GM12878 (cell line): ENCODE results near the gene CORO7. TPM values are rescaled to one million over a fixed set of nuclear protein-coding genes. Genes with fewer than 3 reads are reported as not detected.

Experiments
- ATAC-seq: fragments of 200-7000 bp; cut with Tn5 transposase; 3 replicates; pipeline ENCODE4 v1.9.1; 2020; ENCODE audit warnings: mild to moderate bottlenecking, moderate library complexity
- BruUV-seq: library from RNA; stranded (reverse); fragments of 400-500 nt; replicated peaks from 2 replicates; lab custom pipeline; 2021; lab: Mats Ljungman, UMichigan
- CTCF ChIA-PET: fragments of 300-600 bp; sonication (Branson Sonifier 250); formaldehyde crosslinking; extraction: SDS; loops from one replicate; lab custom pipeline; 2021; ENCODE audit warnings: inconsistent platforms; lab: Yijun Ruan, JAX
- POLR2A ChIA-PET: fragments of 350-600 bp; formaldehyde crosslinking; extraction: SDS; loops from one replicate; lab custom pipeline; 2021; ENCODE audit warnings: inconsistent platforms; lab: Charles Lee
- RAD21 ChIA-PET: fragments of 300-600 bp; sonication (Branson Sonifier 250); formaldehyde crosslinking; loops from one replicate; lab custom pipeline; 2023; ENCODE audit warnings: antibody characterized with exemption; ENCODE audit not compliant: unreplicated experiment; lab: Charles Lee
- SMC1A ChIA-PET: fragments of 300-600 bp; sonication (Branson Sonifier 250); formaldehyde crosslinking; loops from one replicate; lab custom pipeline; 2023; ENCODE audit not compliant: unreplicated experiment, uncharacterized antibody; lab: Charles Lee
- DNase-seq: peaks from one replicate; pipeline ENCODE4 v3.0.0-alpha.2; 2011; ENCODE audit warnings: low read depth, low spot score
- FAIRE-seq: peaks from 3 replicates; lab custom pipeline; 2011; peaks lifted over from hg19 to GRCh38; lab: Jason Lieb, UNC
- H2AFZ ChIP-seq: 2 replicates; pipeline ENCODE4 v1.6.0; 2011; ENCODE audit warnings: low read depth, low read length, control low read depth; ENCODE audit not compliant: control insufficient read depth
- H3K27ac ChIP-seq: 2 replicates; pipeline ENCODE4 v1.5.1; 2011; ENCODE audit warnings: control low read depth; ENCODE audit not compliant: control insufficient read depth, insufficient read depth
- H3K27me3 ChIP-seq, 2 experiments: replicated peaks in 1 of 2; 2 replicates each; pipeline versions ENCODE4 v1.6.0 to v1.6.1; 2011; ENCODE audit warnings: low read length in 1 of 2; ENCODE audit not compliant: control insufficient read depth in 2 of 2, insufficient read depth in 2 of 2
- H3K36me3 ChIP-seq, 2 experiments: 2 replicates each; pipeline ENCODE4 v1.5.1; 2011; ENCODE audit warnings: low read length in 1 of 2; ENCODE audit not compliant: control insufficient read depth in 2 of 2, insufficient read depth in 2 of 2
- H3K4me1 ChIP-seq: 2 replicates; pipeline ENCODE4 v1.6.1; 2011; ENCODE audit warnings: mild to moderate bottlenecking, low read length, moderate library complexity, mixed read lengths; ENCODE audit not compliant: control insufficient read depth, insufficient read depth
- H3K4me2 ChIP-seq: 2 replicates; pipeline ENCODE4 v1.6.0; 2011; ENCODE audit warnings: control low read depth; ENCODE audit not compliant: control insufficient read depth, insufficient read depth
- H3K4me3 ChIP-seq: fragments of 200-600 bp; sonication (generic); 2 replicates; pipeline ENCODE4 v1.5.1; 2016
- H3K79me2 ChIP-seq: 2 replicates; pipeline ENCODE4 v1.6.0; 2011; ENCODE audit warnings: low read length; ENCODE audit not compliant: control insufficient read depth, insufficient read depth
- H3K9ac ChIP-seq: 2 replicates; pipeline ENCODE4 v1.8.0; 2011; ENCODE audit warnings: low read length, control low read depth, mixed read lengths; ENCODE audit not compliant: control insufficient read depth, insufficient read depth
- H3K9me3 ChIP-seq: replicated peaks from 3 replicates; pipeline ENCODE4 v1.5.1; 2011; ENCODE audit warnings: mild to moderate bottlenecking, low read length; ENCODE audit not compliant: control insufficient read depth, insufficient read depth
- H4K20me1 ChIP-seq: 2 replicates; pipeline ENCODE4 v1.6.0; 2011; ENCODE audit not compliant: control insufficient read depth, insufficient read depth
- CEBPB ChIP-seq, 2 experiments: fragments of 150-350 bp in 1 of 2; IDR thresholded peaks; 2 replicates each; pipeline ENCODE4 v1.6.1; 2012 to 2014; ENCODE audit warnings: low read depth in 2 of 2, low read length in 2 of 2, borderline replicate concordance in 1 of 2, inconsistent platforms in 1 of 2
- CHD2 ChIP-seq: IDR thresholded peaks from 2 replicates; pipeline ENCODE4 v1.6.1; 2011; ENCODE audit warnings: low read depth, low read length, improper control_type of control experiment, borderline replicate concordance
- DPF2 ChIP-seq: fragments of 450-650 bp; IDR thresholded peaks from 2 replicates; pipeline ENCODE4 v1.6.1; 2017; ENCODE audit warnings: mild to moderate bottlenecking
- EGR1 ChIP-seq, 2 experiments: IDR thresholded peaks; 1 replicate in 1 of 2; 2 replicates in 1 of 2; pipeline ENCODE4 v1.6.1; 2011 to 2012; ENCODE audit warnings: low read depth in 2 of 2, low read length in 2 of 2, borderline replicate concordance in 1 of 2, mild to moderate bottlenecking in 1 of 2, moderate library complexity in 1 of 2
- EZH2 ChIP-seq: IDR thresholded peaks from 2 replicates; pipeline ENCODE4 v1.6.1; 2012; ENCODE audit warnings: low read depth, mild to moderate bottlenecking, control low read depth, inconsistent platforms, low read length, borderline replicate concordance; ENCODE audit not compliant: control insufficient read depth
- NR2C2 ChIP-seq: IDR thresholded peaks from 2 replicates; pipeline ENCODE4 v1.6.1; 2011; ENCODE audit warnings: borderline replicate concordance, low read depth; ENCODE audit not compliant: control insufficient read depth, insufficient read length
- RBBP5 ChIP-seq: fragments of 200-600 bp; sonication (generic); conservative IDR thresholded peaks from 2 replicates; pipeline ENCODE4 v1.6.1; 2016
- RUNX3 ChIP-seq: IDR thresholded peaks from 2 replicates; pipeline ENCODE4 v1.6.1; 2012; ENCODE audit warnings: low read length, inconsistent platforms
- SREBF2 ChIP-seq: IDR thresholded peaks from 2 replicates; pipeline ENCODE4 v1.6.1; 2012; ENCODE audit warnings: mild to moderate bottlenecking, low read length
- TBL1XR1 ChIP-seq: IDR thresholded peaks from 2 replicates; pipeline ENCODE4 v1.6.1; 2012; ENCODE audit warnings: low read depth, low read length, improper control_type of control experiment
- TCF3 ChIP-seq: IDR thresholded peaks from 2 replicates; pipeline ENCODE4 v1.6.1; 2012; ENCODE audit warnings: low read depth, mild to moderate bottlenecking, low read length, borderline replicate concordance; ENCODE audit not compliant: insufficient read depth
- WRNIP1 ChIP-seq: IDR thresholded peaks from 2 replicates; pipeline ENCODE4 v1.6.1; 2011; ENCODE audit warnings: low read depth, low read length, improper control_type of control experiment, borderline replicate concordance
- ZNF274 ChIP-seq: IDR thresholded peaks from one replicate; pipeline ENCODE4 v1.8.0; 2011; ENCODE audit not compliant: insufficient read length, insufficient read depth
- ZSCAN29 ChIP-seq: fragments of 450-650 bp; IDR thresholded peaks from 2 replicates; pipeline ENCODE4 v1.6.1; 2017; ENCODE audit warnings: mild to moderate bottlenecking, moderate library complexity
- WGBS: methylation state at CpG from one replicate; pipeline ENCODE4 v1.1.6; 2016; ENCODE audit warnings: low lambda C conversion rate; ENCODE audit not compliant: insufficient replicate concordance, insufficient coverage; ENCODE audit errors: missing lambda C conversion rate; 5-methylcytosine and 5-hydroxymethylcytosine counted together
- in situ Hi-C: fragments of 300-500 bp; cut with MboI; formaldehyde crosslinking; loops from 9 replicates; pipeline ENCODE4 v1.14.3; 2018; ENCODE audit warnings: mixed read lengths
- intact Hi-C: fragments of 100-400 bp; cut with micrococcal nuclease; formaldehyde crosslinking; loops from one replicate; pipeline ENCODE4 v1.14.2; 2022; ENCODE audit not compliant: unreplicated experiment
- polyA plus RNA-seq, 11 experiments: library from polyadenylated mRNA; depleted of rRNA in 4 of 11; unstranded in 6 of 11; stranded (reverse) in 5 of 11; fragments of >200 nt; fragmentation: Nextera tagmentation in 4 of 11; fragmentation: Illumina TruSeq in 1 of 11; extraction: Ambion mirVana in 4 of 11; extraction: Trizol in 1 of 11; gene quantifications; 1 replicate in 1 of 11; 2 replicates in 10 of 11; pipeline versions ENCODE4 v1.2.1 to v1.2.3, GENCODE V29; 2011 to 2016; ENCODE audit warnings: inconsistent platforms in 2 of 11, missing spikeins in 2 of 11, low read depth in 1 of 11
- total RNA-seq, 4 experiments: library from RNA; depleted of rRNA in 3 of 4; stranded (reverse); fragments of >200 nt in 3 of 4; fragmentation: Illumina TruSeq in 1 of 4; extraction: Trizol in 1 of 4; gene quantifications; 2 replicates each; pipeline versions ENCODE4 v1.2.1 to v1.2.3, GENCODE V29; 2013 to 2021
- TF ChIP-seq, protein P1 (sequence below), 3 experiments: IDR thresholded peaks in 2 of 3; conservative IDR thresholded peaks in 1 of 3; 2 replicates each; pipeline ENCODE4 v1.5.1; 2011; ENCODE audit warnings: low read depth in 3 of 3, low read length in 3 of 3, mild to moderate bottlenecking in 3 of 3, control low read depth in 2 of 3, moderate library complexity in 2 of 3, inconsistent platforms in 1 of 3, mixed read lengths in 1 of 3; ENCODE audit not compliant: control insufficient read depth in 2 of 3, insufficient read depth in 1 of 3; ENCODE audit errors: extremely low read depth in 1 of 3
- TF ChIP-seq, protein P2 (sequence below): fragments of 450-650 bp; conservative IDR thresholded peaks from 2 replicates; pipeline ENCODE4 v1.6.1; 2017; ENCODE audit warnings: mild to moderate bottlenecking, moderate library complexity

Gene CORO7
- total and polyA plus RNA-seq, 10 of the 15 experiments (the other 5 are each of a cell fraction or from before 2014, with no cell fraction given) = 0.64 to 89.2 (median 43.7) TPM

DNA sequence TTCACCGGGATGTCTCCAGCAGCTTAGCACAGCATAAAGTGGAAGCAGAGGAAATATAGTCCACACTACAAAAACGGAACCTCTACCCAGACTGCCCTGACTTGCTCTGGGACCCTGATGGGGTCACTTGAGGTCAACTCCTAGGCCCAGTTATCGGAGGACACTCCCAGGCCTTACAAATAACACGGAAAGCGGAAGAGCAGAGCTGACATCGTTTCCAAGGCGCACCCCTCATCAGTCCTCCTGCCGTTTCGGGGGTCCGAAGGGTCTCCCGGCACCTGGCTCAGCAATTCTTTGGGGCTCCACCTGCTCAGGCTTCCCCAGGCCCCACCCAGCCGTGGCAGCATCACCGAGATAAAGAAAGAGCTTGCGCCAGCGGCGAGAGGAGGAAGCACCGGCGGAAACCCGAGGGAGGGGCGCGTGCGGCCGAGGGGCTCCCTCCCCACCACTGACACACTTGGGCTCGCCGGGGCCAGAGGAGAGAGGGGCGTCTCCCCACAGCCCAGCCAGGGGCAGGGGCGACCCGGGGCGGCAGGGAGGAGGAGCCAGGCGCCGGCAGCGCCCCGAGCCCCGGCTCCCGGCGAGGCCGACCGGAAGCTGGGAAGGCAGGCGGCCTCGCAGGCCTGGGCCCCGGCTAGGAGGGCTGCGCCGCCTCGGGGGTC, 727 bp downstream of the CORO7 start (continued):
- TF ChIP-seq, protein P1, sequence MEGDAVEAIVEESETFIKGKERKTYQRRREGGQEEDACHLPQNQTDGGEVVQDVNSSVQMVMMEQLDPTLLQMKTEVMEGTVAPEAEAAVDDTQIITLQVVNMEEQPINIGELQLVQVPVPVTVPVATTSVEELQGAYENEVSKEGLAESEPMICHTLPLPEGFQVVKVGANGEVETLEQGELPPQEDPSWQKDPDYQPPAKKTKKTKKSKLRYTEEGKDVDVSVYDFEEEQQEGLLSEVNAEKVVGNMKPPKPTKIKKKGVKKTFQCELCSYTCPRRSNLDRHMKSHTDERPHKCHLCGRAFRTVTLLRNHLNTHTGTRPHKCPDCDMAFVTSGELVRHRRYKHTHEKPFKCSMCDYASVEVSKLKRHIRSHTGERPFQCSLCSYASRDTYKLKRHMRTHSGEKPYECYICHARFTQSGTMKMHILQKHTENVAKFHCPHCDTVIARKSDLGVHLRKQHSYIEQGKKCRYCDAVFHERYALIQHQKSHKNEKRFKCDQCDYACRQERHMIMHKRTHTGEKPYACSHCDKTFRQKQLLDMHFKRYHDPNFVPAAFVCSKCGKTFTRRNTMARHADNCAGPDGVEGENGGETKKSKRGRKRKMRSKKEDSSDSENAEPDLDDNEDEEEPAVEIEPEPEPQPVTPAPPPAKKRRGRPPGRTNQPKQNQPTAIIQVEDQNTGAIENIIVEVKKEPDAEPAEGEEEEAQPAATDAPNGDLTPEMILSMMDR (IDR thresholded peaks at IDR 0.05 in 2 of 3, conservative IDR thresholded peaks at IDR 0.05 in 1 of 3; ENCODE audit: control insufficient read depth in 2 of 3, extremely low read depth in 1 of 3, insufficient read depth in 1 of 3, low read depth in 3 of 3, low read length in 3 of 3) = 0 out of 6 replicates have a peak, but pooled peaks of 1 of the 3 experiments have one; percentile 5
- TF ChIP-seq TBL1XR1 = peak; percentile 20; the same call in 1 of the 2 replicates

DNA sequence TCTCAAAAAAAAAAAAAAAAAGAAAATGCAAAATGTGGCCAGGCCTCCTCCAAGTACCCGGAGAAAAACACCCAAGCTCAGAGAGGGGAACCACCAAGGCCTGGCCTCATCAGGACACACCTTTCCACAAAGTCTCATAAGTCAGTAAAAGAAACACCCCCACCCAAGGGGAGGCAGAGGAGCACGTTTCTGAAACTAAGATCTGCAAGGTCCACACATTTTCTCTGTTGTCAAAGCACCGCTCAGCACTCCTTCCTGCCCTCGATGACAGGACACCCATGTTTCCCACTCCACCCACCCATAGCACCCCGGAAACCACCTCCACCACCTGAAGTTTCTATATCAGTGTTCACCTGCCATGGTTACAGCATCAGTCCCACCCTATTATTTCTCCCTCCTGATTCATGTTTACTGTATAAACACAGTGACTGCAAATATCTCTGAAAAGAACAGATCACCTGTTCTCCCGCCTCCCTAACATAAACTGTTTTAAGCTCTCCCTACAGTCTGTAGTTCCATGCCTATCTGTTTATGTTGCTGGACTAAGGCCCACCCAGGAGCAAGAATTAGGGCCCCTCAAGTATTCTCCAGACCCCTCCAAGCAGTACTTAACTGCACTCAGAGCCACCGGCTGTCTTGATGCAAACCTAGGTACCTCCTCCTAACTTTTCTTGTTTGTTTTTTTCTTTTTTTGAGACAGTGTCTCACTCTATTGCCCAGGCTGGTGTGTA, 2.0 kb downstream of the CORO7 start:
- Histone ChIP-seq H3K27me3 (no peaks in the 10 kb centered on the region), H3K27ac (peak overlapping the region; percentile 83), H3K9ac (peak overlapping the region; percentile 79), H3K79me2 (peaks cover 38% of the 10 kb centered on the region), H3K4me2 (peak overlapping the region; percentile 98), H3K4me1 (peaks cover 20% of the 10 kb centered on the region), H3K4me3 (peak overlapping the region; percentile 92), H3K36me3 (peaks cover 12 to 14% of the 10 kb centered on the region in 2 experiments), H3K9me3 (no peaks in the 10 kb centered on the region), H4K20me1 (peaks cover 5% of the 10 kb centered on the region), H2AFZ (no peak overlapping the region)
- CTCF ChIA-PET = interaction anchor here (0.8 to 2.6 kb wide), 6 partner anchors 10 to 107 kb away, joined by 3 to 22 read pairs (median 4); no protein-coding TSS in a partner anchor
- RAD21 ChIA-PET = interaction anchor here (1.0 to 2.1 kb wide), 5 partner anchors 12 to 107 kb away, joined by 3 to 11 read pairs (median 5); partner anchors contain the start of gene NMRAL1
- FAIRE-seq (peak; percentile 100), ATAC-seq (peak; percentile 78), DNase-seq (peak; percentile 98)
- SMC1A ChIA-PET = interaction anchor here (1.0 to 1.8 kb wide), 3 partner anchors 11 to 91 kb away, joined by 4 to 8 read pairs (median 6); no protein-coding TSS in a partner anchor
- intact Hi-C loops (no loop called here), in situ Hi-C loops (no loop called here)
- whole genome bisulfite sequencing = 0% methylated on average over 7 of the region's 7 CpGs
- no TSS peak for BruUV-seq
- POLR2A ChIA-PET = interaction anchor here (0.6 to 4.0 kb wide), 7 partner anchors 44 to 201 kb away, joined by 3 to 33 read pairs (median 4); partner anchors contain the start of genes HMOX2 and NMRAL1
- TF ChIP-seq, protein P2, sequence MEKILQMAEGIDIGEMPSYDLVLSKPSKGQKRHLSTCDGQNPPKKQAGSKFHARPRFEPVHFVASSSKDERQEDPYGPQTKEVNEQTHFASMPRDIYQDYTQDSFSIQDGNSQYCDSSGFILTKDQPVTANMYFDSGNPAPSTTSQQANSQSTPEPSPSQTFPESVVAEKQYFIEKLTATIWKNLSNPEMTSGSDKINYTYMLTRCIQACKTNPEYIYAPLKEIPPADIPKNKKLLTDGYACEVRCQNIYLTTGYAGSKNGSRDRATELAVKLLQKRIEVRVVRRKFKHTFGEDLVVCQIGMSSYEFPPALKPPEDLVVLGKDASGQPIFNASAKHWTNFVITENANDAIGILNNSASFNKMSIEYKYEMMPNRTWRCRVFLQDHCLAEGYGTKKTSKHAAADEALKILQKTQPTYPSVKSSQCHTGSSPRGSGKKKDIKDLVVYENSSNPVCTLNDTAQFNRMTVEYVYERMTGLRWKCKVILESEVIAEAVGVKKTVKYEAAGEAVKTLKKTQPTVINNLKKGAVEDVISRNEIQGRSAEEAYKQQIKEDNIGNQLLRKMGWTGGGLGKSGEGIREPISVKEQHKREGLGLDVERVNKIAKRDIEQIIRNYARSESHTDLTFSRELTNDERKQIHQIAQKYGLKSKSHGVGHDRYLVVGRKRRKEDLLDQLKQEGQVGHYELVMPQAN = peak; percentile 26; the same call in 1 of the 2 replicates
- TF ChIP-seq DPF2 (peak; percentile 48; the same call in 1 of the 2 replicates), WRNIP1 (no peak), EGR1 (IDR thresholded peaks at IDR 0.05; ENCODE audit: borderline replicate concordance in 1 of 2, low read depth in 2 of 2, low read length in 2 of 2) (peak in 1 of 2 experiments; percentile 96; a peak in 2 of 3 replicates), EZH2 (no peak), ZSCAN29 (no peak), TCF3 (0 out of 2 replicates have a peak, but pooled peaks have one; percentile 39), CHD2 (0 out of 2 replicates have a peak, but pooled peaks have one; percentile 53), ZNF274 (no peak), RUNX3 (peak; percentile 95), NR2C2 (no peak), CEBPB (IDR thresholded peaks at IDR 0.05; ENCODE audit: borderline replicate concordance in 1 of 2, low read depth in 2 of 2, low read length in 2 of 2) (no peak), RBBP5 (no peak), SREBF2 (no peak)
